ENCODE results near the gene AKAP6.

AKAP6 gene

DNA sequence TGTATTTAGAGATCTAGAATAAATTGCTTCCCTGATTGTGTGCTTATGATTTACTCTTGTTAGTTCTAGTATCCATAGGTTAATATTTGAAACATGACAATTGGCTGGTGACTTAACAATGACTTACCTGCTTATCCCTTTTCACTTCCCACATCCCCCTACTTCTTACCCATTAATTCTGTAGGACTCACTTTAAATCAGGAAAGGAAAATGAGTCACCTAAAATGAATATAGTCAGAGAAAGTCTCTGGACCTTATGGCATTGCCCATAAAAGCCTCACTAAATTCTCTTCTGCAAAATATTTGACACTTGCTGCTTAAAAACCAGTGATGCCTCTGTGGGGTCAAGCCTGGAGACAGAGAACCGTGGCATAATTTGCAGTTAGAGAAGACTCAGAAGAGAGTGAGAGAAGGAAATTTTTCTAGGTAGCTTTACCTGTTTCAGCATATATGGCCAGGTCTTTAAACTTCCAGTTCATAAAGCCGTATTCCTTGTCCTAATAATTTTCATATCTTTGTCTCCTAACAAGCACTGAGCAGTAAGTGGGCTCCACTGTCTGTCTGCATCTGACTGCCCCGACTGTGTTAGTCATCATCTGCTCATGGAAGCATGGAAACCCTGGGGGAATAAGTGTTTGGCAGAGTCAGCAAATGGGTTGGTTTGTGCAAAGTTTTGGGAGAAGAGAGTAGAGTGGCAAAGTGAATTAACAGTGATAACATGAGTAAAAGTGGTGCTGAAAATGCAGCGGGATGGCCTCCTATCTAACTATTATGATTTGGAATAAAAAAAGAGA, 294.4 kb downstream of the AKAP6 start:
- DNase-seq (ENCODE audit: low read depth), result no peak

DNA sequence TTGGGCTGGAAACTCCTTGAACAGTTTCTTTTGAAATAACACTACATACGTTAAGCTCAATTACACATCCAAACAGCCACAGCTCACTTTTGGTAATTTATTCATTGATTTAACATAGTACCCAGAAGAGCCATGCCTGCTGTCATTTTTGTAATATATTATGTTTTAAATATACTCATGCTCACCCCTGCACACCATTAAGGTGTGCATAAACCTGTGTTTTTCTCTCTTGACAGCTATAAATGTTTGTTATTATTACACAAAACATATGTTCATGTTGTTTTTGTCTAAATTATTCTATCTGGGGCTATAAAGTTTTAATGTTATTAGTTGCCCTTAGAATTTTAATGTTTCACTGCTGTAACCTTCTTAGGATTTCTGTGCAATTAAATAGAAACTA, 296.1 kb downstream of the AKAP6 start:
- no peak for DNase-seq (ENCODE audit: low read depth)

DNA sequence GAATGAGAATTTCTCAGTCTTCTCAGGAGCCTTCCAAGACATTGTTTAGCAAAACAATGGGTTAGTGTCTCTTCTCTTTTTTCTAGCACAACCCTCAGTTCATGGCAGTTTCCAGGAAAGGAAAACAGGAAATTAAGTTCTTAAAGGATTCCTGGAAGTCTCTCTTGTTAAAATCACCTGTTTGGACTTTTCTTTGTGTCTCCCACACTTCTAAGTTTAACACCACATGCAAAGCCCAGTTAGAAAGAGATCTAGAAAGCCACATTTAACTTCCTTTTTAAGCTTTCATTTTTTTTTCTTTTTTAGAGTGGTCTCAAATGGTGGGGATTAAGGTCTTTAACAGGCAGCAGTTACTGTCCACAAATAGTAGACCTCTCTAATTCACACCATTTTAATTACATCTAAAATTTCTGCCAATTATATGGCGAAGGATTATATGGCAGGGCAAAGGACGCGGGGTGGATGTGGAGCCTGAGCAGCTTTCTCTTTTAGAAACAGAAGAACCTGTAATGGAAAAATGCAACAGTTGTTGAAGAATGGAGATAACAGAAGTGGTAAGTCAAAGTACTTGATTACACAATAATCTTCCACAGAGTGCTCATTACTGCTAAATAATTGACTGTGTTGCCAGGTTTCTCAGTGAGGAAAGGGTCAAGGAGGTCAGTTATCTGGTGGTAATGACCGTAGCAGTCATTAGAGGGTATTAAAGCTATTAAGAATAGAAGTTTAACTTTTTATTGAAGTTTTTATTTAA, 298.6 kb downstream of the AKAP6 start:
- DNase-seq (ENCODE audit: low read depth), result no peak

DNA sequence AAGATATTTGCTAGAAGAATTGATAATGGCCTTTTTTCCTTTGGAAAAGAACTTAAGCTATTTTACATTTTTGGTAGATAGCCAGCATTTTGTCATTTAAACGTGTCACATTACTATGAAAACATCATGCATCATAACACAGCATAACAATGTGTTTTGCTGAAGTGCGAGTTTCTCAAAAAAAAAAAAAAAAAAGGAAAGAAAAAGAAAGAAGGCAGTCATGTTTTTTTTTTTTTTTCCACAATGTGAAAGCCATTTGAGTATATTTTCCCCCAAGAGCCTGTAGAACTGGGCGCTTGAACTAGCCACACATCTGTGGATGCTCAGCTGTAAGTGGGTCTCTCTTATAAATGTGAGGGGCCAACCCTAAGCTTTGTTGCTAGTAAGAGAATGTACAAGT, 300.1 kb downstream of the AKAP6 start:
- DNase-seq (ENCODE audit: low read depth), result no peak

DNA sequence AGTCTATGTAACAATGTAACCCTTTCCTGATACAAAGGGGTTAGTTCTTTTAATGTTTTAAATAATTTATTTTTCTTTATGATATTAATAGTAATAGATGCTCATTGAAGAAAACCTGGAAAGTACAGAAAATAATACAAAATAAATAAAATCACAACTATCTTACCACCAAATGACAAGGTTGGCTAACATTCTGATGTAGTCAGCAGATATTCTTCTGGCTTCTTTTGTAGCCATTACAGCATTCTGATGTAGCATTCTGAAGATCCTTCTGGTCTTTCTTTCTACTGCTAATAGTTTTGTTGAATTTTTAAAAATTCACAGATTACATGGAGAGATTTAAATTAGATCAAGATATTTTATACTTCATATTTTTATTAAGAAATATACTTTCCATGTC, 301.6 kb downstream of the AKAP6 start:
- no peak for DNase-seq (ENCODE audit: low read depth)

DNA sequence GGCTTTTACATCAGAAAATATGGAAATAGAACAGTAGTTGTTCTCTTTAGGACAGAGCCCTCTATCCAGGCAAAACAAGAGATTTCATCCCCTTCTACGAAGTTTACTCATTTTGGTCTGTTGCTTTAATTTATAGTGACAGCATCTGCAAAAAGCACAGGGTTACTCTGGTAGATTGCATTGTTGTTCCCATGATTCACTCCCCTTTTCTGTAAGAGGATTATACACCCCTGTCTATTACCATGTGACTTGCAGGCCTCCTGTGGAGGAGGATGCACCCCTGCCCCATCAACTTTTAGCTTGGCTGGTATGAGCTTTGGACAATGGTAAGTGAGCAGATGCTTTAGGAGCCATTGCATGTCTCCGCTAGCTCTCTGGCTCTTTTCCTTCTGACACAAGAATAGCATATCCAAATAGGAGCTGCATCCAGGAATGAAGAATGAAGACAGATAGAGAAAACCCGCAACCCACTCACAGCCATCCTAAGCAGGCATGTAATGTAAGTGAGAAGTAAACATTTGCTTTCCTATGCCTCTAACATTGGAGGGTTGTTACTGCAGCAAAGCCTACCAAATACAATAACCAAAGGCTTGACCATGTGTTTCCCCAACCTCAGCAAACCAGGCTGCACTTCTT, 304.2 kb downstream of the AKAP6 start:
- no peak for DNase-seq (ENCODE audit: low read depth)

DNA sequence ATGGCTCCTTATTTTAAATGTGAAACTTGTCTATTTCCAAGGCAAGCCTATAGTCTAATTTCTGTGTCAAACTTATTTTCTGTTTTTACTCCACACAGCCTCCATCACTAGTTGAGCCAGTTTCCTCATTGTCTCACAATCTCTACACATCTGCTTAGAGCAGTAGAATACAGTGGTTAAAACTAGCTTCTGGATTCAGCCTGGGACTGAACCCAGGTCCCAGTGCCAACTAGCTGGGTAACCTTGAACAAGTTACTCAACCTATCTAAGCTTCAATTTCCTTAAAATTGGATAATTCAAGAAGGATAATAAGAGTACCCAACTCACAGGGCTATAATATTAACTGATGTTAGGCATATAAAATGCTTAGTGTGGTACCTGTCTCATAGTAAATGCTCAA, 304.8 kb downstream of the AKAP6 start:
- no peak for DNase-seq (ENCODE audit: low read depth)

DNA sequence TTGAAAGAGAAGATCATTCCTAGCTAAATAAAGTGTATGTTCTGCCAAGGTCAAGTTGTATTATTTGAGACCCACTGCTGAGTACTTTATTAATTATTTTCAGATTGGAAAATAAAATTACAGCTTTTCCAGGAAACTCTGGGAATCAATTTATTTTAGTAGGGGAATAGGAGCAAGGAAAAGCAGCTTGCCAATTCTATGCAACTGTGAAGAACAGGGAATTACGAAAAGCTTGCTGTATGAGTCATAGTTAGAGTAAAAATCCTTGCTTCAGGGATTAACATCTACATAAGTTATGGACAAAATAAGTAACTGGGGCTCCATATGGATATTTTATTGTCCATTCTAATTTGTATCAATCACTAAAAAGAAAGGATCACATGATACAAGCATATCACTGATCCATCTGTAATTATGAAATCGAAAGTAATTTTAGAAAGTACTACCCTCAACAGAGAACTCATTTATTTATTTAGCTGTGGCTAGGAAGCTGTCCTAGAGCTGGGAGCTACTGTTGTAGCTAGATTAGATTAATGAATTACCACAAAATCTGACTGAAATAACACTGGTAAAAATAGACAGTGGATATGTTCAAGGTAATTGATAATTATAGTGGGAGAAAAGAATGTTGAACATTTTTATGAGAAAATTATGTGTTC, 306.1 kb downstream of the AKAP6 start:
- no peak for DNase-seq (ENCODE audit: low read depth)

DNA sequence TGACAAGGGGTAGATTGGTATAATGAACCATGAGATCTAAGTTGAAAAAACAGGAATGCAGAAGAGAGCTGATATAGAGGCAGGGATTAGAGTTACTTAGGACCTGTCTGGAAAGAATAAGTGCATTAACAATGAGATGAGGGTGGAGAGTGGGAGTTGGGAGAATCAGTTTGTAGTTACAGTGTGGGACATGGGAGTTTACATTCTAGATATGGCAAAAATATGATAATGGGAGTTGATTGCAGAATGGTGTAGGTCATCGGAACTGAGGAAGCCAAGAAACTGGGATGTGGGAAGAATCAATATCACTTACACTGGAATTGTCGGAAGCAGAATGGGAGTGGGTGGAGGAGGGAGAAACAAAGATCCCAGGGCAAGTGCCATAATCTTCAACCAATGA, 308.5 kb downstream of the AKAP6 start:
- DNase-seq (ENCODE audit: low read depth), result no peak

DNA sequence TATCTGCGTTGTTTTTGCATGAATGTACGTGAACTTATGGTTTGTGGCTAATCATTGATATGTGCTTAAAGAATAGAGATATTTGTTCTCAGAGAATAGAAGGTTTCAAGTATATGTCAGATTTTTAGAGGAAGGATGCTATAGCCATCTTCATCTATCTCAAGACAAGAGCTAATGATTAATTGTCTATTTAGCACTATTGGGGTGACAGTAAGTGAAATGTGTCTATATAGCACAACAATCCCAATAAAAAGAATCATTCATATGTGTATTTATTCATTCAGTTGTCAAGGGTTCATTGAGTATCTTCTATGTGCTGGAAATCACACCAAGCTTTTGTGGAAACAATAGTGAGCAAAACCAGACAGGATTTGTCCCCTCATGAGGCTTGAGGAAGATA, 310.1 kb downstream of the AKAP6 start:
- DNase-seq (ENCODE audit: low read depth), result no peak

DNA sequence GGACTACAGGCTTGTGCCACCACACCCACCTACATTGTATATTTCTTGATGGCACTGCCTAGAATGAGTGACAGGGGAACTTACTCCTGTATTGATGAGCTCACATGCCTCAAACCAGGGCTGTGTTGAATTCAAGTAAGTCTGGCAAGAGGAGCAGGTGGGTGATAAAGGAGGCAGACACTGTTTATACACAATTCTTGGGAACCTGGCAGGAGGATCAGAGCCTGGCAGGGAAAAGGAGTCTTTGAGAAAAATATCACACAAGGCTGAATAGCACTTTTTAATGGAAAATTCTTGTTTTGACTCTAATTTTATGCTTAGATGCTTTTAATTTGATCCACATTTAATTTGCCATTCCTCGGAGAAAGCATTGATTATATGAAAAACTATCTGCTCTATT, 316.5 kb downstream of the AKAP6 start:
- DNase-seq (ENCODE audit: low read depth), result no peak

DNA sequence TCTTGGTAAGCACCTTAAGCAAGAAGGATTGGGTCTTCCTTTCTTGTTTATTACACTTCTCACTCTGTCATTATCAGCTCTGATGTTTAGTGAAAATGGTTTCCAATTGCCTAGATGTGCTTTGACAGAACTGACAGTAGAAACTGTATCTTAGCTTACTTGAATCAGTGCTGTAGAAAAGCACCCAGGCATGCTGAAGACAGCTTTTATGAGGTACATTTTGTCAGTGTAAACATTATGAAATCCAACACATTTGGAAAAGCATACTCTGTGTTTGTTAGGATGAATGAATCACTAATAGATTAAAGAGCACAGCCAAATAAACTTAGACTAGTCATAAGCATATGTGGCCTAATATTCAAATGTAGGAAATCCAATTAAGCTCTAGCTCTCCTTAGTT, 319.3 kb downstream of the AKAP6 start:
- DNase-seq (ENCODE audit: low read depth), result no peak

DNA sequence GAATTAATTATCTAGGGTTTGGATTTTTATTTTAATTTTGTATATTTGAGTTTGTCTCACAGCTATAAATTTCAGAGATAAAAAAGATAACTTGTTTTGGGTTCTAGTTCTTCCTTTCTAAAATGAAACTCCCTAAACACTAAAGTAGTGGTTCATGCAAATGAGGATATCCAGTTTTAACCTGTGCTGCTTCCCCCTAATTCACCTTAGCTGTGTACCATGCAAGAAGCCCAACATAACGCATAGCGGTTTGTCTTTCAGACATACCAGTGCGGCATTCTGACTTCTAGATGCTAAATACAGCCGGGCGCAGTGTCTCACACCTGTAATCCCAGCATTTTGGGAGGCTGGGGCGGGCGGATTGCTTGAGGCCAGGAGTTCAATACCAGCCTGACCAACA, 320.9 kb downstream of the AKAP6 start:
- no peak for DNase-seq (ENCODE audit: low read depth)

DNA sequence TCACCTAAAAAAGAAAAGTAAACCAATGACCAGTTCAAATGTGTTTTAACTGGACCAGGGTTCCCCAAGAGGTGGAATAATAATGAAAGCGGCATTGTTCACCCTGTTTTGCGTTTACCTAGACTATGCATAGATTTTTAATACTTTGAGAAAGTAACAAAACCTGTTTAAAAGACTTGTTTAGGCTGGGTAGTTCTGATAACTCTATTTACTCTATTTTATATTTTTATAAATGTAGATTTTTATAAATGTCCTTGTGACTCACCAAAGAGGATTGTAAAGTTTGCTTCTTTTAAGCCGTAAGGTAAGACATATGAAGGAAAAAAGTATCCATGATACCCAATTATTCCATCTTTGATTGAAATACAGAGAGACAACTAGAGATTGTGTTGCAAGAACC, 321.6 kb downstream of the AKAP6 start:
- DNase-seq (ENCODE audit: low read depth), result no peak

DNA sequence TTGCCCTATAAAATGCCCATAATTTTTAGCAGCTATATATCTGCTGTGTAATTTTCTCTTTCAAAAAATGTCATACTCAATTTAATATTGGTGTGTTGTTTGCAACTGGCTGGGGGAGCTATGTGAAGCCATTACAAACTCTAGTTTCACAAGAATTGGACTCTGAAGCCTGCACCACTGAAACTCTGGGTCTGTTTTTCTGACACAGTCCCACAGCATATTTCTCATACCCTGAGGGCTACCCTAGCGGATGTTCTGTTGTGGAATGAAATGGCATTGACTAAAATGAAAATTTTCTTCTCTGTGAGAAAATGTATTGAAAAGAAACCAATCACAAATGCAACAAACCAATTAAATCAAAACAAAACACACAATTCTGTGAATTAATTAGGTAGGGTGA, 325.0 kb downstream of the AKAP6 start:
- no peak for DNase-seq (ENCODE audit: low read depth)

DNA sequence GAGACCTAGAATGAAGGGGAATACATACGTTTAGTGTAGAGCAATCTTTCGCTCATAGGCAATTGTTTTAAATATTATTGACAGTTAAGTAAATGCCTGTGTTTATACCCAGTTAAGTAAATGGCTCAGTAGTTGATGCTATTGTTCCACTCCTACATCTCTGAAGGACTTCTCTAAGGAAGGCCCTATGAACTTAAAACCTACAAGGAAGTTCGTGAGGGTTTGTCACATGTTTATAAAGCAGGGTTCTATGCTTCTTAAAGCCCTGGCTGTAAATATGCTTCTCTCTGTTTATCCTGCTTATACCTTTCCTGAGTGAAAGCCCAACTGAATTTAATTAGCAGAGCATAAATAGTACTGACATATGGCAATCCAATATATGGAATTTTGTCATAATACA, 327.5 kb downstream of the AKAP6 start:
- DNase-seq (ENCODE audit: low read depth), result no peak

DNA sequence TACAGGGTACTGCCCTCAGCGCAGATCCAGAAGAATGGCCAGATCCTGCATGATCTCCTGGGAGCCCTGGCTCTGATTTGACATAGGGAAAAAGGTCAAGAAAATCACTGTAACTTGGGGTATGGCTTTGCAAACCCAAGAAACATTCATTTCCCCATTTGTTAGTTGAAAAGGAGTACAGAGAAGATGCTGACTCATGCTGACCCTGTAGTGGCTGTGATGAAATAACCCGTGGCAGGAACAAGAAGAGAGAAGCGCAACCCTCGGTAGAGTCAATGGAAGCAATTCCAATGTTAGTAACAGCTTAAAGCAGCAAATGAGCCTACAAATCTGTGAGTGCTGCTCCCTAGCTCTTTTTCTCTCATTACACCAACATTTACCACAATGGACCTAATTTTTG, 328.0 kb downstream of the AKAP6 start:
- no peak for DNase-seq (ENCODE audit: low read depth)

DNA sequence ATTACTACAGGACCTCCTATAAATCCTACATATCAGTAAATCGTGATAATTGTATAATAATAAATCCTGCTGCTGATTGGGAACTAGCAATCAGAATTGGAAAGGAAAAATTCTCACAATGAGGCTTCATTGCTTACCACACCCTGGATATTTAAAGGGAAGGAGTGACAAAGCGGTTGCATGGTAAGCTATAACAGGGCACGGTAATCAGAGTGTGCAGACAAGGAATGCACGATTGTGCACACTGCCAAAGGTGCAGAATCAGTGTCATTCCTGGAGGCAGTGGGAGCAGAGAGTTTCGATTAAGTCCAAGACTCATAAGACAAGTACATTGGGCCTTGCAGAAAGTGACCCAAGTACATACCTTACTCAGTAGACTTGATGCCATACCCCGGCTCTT, 332.1 kb downstream of the AKAP6 start:
- no peak for DNase-seq (ENCODE audit: low read depth)

DNA sequence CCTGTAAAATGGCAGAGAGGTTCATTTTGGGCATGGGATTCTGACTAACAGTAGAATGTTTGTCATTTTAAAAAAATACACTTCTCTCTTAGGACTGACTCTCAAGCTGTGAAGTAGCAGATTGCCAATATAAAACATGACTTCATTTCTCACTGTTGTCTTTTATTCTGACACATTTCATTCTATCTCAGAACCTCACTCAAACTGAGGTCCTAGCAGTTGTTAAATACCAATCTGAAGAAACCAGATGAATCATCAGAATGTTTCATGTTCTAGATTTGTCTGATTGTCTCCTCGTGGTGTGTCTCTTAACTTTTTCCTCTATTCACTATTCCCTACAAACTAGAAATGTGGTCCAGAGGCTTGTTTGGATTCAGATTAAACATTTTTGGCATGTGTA, 333.1 kb downstream of the AKAP6 start:
- no peak for DNase-seq (ENCODE audit: low read depth)

DNA sequence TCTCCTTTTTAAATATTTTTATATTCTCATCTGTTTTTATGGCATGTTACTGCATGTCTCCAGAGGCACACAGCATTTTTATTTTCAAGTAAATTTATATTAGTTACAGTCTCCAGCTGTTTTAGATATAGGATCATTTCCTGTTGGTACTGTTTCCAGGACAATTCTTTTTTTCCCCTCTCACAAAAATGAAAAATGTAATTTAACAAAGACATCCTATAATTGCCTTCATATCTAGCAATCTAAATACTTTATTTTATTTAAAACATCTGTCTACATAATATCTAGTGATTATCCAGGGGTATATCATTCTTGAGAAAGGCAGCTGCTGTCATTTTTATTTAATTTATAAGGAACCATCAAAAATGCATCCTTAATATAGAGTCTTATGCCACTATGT, 337.2 kb downstream of the AKAP6 start:
- DNase-seq (ENCODE audit: low read depth), result no peak

DNA sequence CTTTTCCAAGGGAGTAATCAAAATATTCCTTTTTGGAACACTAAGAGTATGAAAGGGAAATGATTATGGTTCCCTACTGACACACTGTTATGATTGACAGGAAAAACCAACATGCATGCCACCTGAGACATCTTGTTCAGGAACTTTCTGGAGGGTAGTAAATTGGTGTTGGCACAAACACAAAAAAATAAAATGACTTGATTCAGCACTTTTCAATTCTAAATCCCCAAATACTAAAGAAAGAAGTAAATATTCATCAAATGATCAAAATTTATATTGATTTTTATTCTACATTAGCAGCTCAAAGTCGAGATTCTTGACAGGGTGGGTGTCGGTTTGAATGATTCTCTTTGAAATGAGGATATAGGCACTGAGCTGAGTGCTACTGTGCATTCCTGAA, 338.2 kb downstream of the AKAP6 start:
- DNase-seq (ENCODE audit: low read depth), result no peak

DNA sequence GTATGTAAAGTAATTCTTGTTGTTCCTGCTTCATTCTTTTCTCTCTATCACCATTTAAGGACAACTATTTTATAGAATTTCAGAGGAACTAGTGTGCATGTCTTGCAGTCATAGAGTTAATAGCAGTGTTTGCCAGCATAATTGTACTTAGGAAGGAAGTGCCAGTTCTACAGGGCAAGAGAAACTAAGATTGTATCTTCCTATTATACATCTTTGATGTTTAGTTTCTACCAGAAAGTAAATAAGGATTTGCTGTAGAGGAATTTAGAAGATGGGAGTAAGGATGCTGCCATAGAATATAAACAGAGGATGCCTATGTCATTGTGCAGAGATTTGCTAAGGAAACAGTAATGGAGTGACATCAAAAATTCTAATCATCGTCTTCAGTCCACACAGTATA, 338.7 kb downstream of the AKAP6 start:
- no peak for DNase-seq (ENCODE audit: low read depth)

DNA sequence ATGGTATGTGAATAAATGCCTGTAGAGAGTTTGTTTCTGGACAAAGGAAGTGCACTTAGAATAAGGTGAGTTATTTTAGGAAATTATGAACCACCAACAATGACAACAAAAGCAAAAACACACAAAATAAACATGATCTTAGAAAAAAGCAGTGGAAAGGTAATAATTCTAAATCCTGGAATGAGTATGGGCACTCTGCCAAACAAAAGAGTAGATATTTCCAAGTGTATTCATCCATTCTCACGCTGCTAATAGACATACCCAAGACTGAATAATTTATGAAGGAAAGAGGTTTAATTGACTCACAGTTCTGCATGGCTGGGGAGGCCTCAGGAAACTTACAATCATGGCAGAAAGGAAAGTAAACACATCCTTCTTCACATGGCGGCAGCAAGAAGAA, 340.3 kb downstream of the AKAP6 start:
- no peak for DNase-seq (ENCODE audit: low read depth)

All from HS-27A (cell line).